HEK293 (cell line): ENCODE data around the gene TMEM158.

Source experiments
- CTCF ChIA-PET: fragments of 350-600 bp; formaldehyde crosslinking; extraction: SDS; loops from one replicate; lab custom pipeline; 2021; ENCODE audit warnings: antibody characterized with exemption; lab: Yijun Ruan, JAX
- POLR2A ChIA-PET: fragments of 300-600 bp; formaldehyde crosslinking; extraction: SDS; loops from one replicate; lab custom pipeline; 2020; ENCODE audit warnings: antibody characterized with exemption, inconsistent platforms; lab: Yijun Ruan, JAX
- H3K27ac ChIP-seq: fragments of 200-500 bp; sonication (Bioruptor generic); 2 replicates; pipeline ENCODE4 v1.5.1; 2014; ENCODE audit warnings: low read depth, low read length, control low read depth, inconsistent platforms; ENCODE audit errors: extremely low read depth
- H3K36me3 ChIP-seq, 2 experiments: fragments of 200-500 bp in 1 of 2; sonication (Bioruptor generic) in 1 of 2; 1 replicate in 1 of 2; 2 replicates in 1 of 2; pipeline ENCODE4 v1.5.1; 2014 to 2017; ENCODE audit warnings: inconsistent platforms in 2 of 2, low read length in 2 of 2; ENCODE audit not compliant: control insufficient read depth in 2 of 2, insufficient read depth in 1 of 2
- H3K4me1 ChIP-seq: fragments of 200-500 bp; sonication (Bioruptor generic); 2 replicates; pipeline ENCODE4 v1.5.1; 2014; ENCODE audit warnings: mild to moderate bottlenecking, low read length, inconsistent platforms; ENCODE audit not compliant: control insufficient read depth, insufficient read depth
- H3K4me3 ChIP-seq: 2 replicates; pipeline ENCODE4 v1.5.1; 2011; ENCODE audit warnings: low read depth, mild to moderate bottlenecking, control low read depth, low read length, moderate library complexity
- H3K9me3 ChIP-seq: fragments of 200-500 bp; sonication (Bioruptor generic); 2 replicates; pipeline ENCODE4 v1.5.1; 2014; ENCODE audit warnings: low read depth, low read length, inconsistent platforms; ENCODE audit not compliant: control insufficient read depth, insufficient read depth
- CTCF ChIP-seq: fragments of 450-650 bp; formaldehyde crosslinking; IDR thresholded peaks from 2 replicates; pipeline ENCODE4 v1.5.1; 2016; ENCODE audit warnings: missing biosample characterization, missing genetic modification characterization
- GLIS2 ChIP-seq: fragments of 450-650 bp; formaldehyde crosslinking; IDR thresholded peaks from 2 replicates; pipeline ENCODE4 v1.5.1; 2016; ENCODE audit warnings: missing biosample characterization, missing genetic modification characterization
- OSR2 ChIP-seq: fragments of 450-650 bp; formaldehyde crosslinking; IDR thresholded peaks from 2 replicates; pipeline ENCODE4 v1.5.1; 2016; ENCODE audit warnings: missing biosample characterization, missing genetic modification characterization
- PRDM6 ChIP-seq: fragments of 450-650 bp; formaldehyde crosslinking; IDR thresholded peaks from 2 replicates; pipeline ENCODE4 v1.5.1; 2017; ENCODE audit warnings: missing biosample characterization, missing genetic modification characterization
- REST ChIP-seq: fragments of 450-650 bp; formaldehyde crosslinking; IDR thresholded peaks from 2 replicates; pipeline ENCODE4 v1.5.1; 2016; ENCODE audit warnings: missing biosample characterization, missing genetic modification characterization
- SETDB1 ChIP-seq: IDR thresholded peaks from one replicate; pipeline ENCODE4 v1.6.1; 2017; ENCODE audit warnings: mild to moderate bottlenecking, low read length, moderate library complexity, mixed read lengths; ENCODE audit not compliant: insufficient read length
- ZBTB1 ChIP-seq: fragments of 450-650 bp; formaldehyde crosslinking; IDR thresholded peaks from 2 replicates; pipeline ENCODE4 v1.5.1; 2016; ENCODE audit warnings: missing biosample characterization, missing genetic modification characterization
- ZBTB26 ChIP-seq: fragments of 450-650 bp; formaldehyde crosslinking; optimal IDR thresholded peaks from 2 replicates; pipeline ENCODE3; 2016; ENCODE audit warnings: missing biosample characterization, mild to moderate bottlenecking, missing genetic modification characterization
- ZBTB6 ChIP-seq: fragments of 450-650 bp; formaldehyde crosslinking; IDR thresholded peaks from 2 replicates; pipeline ENCODE4 v1.5.1; 2017; ENCODE audit warnings: missing biosample characterization, missing genetic modification characterization
- ZBTB8A ChIP-seq: fragments of 450-650 bp; formaldehyde crosslinking; IDR thresholded peaks from 2 replicates; pipeline ENCODE4 v1.5.1; 2016; ENCODE audit warnings: missing biosample characterization, missing genetic modification characterization
- ZNF133 ChIP-seq: fragments of 450-650 bp; formaldehyde crosslinking; IDR thresholded peaks from 2 replicates; pipeline ENCODE4 v1.5.1; 2016; ENCODE audit warnings: missing biosample characterization, missing genetic modification characterization
- ZNF23 ChIP-seq: fragments of 450-650 bp; formaldehyde crosslinking; IDR thresholded peaks from 2 replicates; pipeline ENCODE4 v1.5.1; 2016; ENCODE audit warnings: missing biosample characterization, missing genetic modification characterization, borderline replicate concordance
- ZNF248 ChIP-seq: fragments of 450-650 bp; formaldehyde crosslinking; IDR thresholded peaks from 2 replicates; pipeline ENCODE4 v1.5.1; 2017; ENCODE audit warnings: missing biosample characterization, missing genetic modification characterization
- ZNF324 ChIP-seq: fragments of 450-650 bp; formaldehyde crosslinking; IDR thresholded peaks from 2 replicates; pipeline ENCODE4 v1.5.1; 2016; ENCODE audit warnings: missing biosample characterization, missing genetic modification characterization
- ZNF335 ChIP-seq: fragments of 450-650 bp; formaldehyde crosslinking; conservative IDR thresholded peaks from 2 replicates; pipeline ENCODE4 v1.5.1; 2016; ENCODE audit warnings: missing biosample characterization, missing genetic modification characterization
- ZNF341 ChIP-seq: fragments of 450-650 bp; formaldehyde crosslinking; IDR thresholded peaks from 2 replicates; pipeline ENCODE4; 2016; ENCODE audit warnings: low read depth, missing biosample characterization, missing genetic modification characterization
- ZNF548 ChIP-seq: fragments of 450-650 bp; formaldehyde crosslinking; IDR thresholded peaks from 2 replicates; pipeline ENCODE4 v1.5.1; 2016; ENCODE audit warnings: missing biosample characterization, missing genetic modification characterization
- ZNF580 ChIP-seq: fragments of 450-650 bp; formaldehyde crosslinking; IDR thresholded peaks from 2 replicates; pipeline ENCODE4 v1.5.1; 2016; ENCODE audit warnings: missing biosample characterization, missing genetic modification characterization
- ZNF704 ChIP-seq: fragments of 450-650 bp; formaldehyde crosslinking; IDR thresholded peaks from 2 replicates; pipeline ENCODE4 v1.5.1; 2016; ENCODE audit warnings: missing biosample characterization, missing genetic modification characterization
- ZNF747 ChIP-seq: fragments of 450-650 bp; formaldehyde crosslinking; IDR thresholded peaks from 2 replicates; pipeline ENCODE4 v1.5.1; 2016; ENCODE audit warnings: missing biosample characterization, missing genetic modification characterization

The TMEM158 gene

GRCh38 chr3:45225465-45226205, 452 bp downstream of the TMEM158 start:
- ChIA-PET CTCF (interaction anchor here (1.0 kb wide), 1 partner anchor 282 kb away, joined by 4 read pairs; no protein-coding TSS in a partner anchor), POLR2A (no interaction called here)
- no peak for TF ChIP-seq ZNF548 (tag by site-specific recombination)
- no peak for TF ChIP-seq ZNF324 (tag by site-specific recombination)
- TF ChIP-seq ZNF23 (tag by site-specific recombination), result no peak
- TF ChIP-seq REST, result no peak
- TF ChIP-seq ZNF747, result no peak
- TF ChIP-seq ZBTB1 (tag by site-specific recombination), result no peak
- no peak for TF ChIP-seq ZNF133
- TF ChIP-seq OSR2 (tag by site-specific recombination), result no peak
- no peak for TF ChIP-seq ZBTB6 (tag by site-specific recombination)
- Histone ChIP-seq H3K36me3 (no peaks in the 10 kb centered on the region), H3K4me3 (peak overlapping the region; percentile 69), H3K4me1 (peaks cover 4% of the 10 kb centered on the region; the same call in 1 of the 2 replicates), H3K9me3 (no peaks in the 10 kb centered on the region), H3K27ac (no peak overlapping the region)

- Histone ChIP-seq H3K27ac (no peak overlapping the region), H3K36me3 (no peaks in the 10 kb centered on the region), H3K4me1 (peaks cover 4% of the 10 kb centered on the region; the same call in 1 of the 2 replicates)
- peak; percentile 67 for TF ChIP-seq CTCF
- peak; percentile 38; the same call in 1 of the 2 replicates for TF ChIP-seq ZNF341 (tag by site-specific recombination)
- TF ChIP-seq ZBTB8A (tag by site-specific recombination), result 0 out of 2 replicates have a peak, but pooled peaks have one; percentile 8
- TF ChIP-seq PRDM6 (tag by site-specific recombination), result no peak
- TF ChIP-seq ZNF248, result no peak
- peak; percentile 57 for TF ChIP-seq ZBTB26
- peak; percentile 35; the same call in 1 of the 2 replicates for TF ChIP-seq GLIS2
- TF ChIP-seq ZNF335 (tag by site-specific recombination), result peak; percentile 83
- no peak for TF ChIP-seq SETDB1
- TF ChIP-seq ZNF704 (tag by site-specific recombination), result no peak
- no peak for TF ChIP-seq ZNF580 (tag by site-specific recombination)
These were observed 1.1 kb downstream of the TMEM158 start for GRCh38 chr3:45224824-45225464.

More at GRCh38 chr3:45224824-45225464, 1.1 kb downstream of the TMEM158 start:
- ChIA-PET POLR2A (no interaction called here), CTCF (interaction anchor here (0.7 to 3.2 kb wide), 7 partner anchors 12 to 480 kb away, joined by 3 to 12 read pairs (median 4); no protein-coding TSS in a partner anchor)
- Histone ChIP-seq H3K4me3 (peak overlapping the region; percentile 69), H3K9me3 (no peaks in the 10 kb centered on the region)
